ENCODE measurements around the gene INPP4A. TPM values are rescaled to one million over a fixed set of nuclear protein-coding genes. Genes with fewer than 3 reads are reported as not detected.
A peak's percentile ranks its signal among the peaks of the same experiment; 100 is the strongest.

The INPP4A gene
- polyA plus RNA-seq, 1 donor = 12.5 TPM

GRCh38 chr2:98438190-98439133 lies 6.2 kb upstream of the INPP4A start:
- DNase-seq = no peak

DNA sequence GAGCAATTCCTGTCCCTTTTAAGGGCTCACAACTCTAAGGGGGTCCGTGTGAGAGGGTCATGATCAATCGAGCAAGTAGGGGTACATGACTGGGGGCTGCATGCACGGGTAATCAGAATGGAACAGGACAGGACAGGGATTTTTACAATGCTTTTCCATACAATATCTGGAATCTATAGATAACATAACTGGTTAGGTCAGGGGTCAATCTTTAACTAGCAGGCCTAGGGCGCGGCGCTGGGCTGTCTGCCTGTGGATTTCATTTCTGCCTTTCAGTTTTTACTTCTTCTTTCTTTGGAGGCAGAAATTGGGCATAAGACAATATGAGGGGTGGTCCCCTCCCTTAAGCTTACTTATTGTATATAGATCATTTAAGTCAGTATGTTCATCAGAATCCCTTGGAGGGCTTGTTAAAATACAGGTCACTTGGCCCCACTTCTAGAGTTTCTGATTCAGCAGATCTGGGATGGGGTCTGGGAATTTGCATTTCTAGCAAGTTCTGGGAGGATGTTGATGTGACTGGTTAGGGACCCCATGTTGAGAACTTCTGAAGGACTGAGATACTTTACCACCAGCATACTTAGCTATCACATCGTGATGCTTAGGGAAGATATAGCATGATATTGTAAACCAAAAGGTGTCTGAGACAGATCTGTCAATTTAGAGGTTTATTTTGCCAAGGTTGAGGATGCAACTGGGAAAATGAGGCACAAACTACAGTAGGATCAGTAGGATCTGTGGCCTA lies 2.8 kb upstream of the INPP4A start:
- no peak for DNase-seq

DNA sequence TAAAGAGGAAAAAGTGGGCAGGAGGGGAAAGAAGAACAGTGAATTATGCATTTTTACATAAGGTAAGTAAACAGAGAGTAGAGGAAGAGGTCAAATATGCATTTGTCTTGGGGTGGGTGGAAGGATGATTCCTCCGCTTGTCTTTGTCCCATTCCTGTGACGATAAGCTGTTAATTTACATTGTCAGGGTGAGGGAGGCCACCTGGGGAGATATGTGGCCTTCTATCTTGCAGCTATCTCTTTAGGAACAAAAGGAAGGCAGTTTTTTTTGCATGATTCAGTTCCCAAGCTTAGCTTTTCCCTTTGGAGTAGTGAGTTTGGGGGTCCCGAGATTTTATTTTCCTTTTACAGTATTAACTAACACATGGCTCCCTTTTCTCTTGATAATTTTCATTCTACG lies 2.2 kb upstream of the INPP4A start:
- DNase-seq = no peak

DNA sequence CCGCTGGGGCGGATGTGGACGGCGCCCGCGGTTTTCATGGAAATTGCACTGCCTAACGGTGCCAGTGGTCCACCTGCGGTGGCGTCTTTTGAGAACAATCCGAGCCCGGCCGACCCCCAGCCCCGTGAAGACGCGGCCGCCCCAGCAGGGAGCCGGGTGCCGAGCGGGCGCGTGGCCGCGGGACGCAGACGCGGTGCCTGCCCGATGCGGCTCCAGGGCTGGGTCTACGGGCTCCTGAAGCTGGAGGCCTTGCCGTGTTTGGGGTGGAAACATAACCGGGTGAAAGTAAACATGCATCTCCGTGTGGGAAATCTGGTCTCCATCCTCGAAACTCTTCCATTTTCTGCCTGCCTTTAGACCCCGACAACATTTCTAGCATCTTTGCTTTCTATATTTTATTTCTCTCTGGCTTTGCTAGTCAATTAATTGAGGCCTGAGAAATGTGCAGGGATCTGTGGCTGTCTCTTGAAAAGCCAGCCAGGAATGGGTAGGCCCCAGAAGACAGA lies 572 bp downstream of the INPP4A start:
- peak; percentile 19 for DNase-seq

GRCh38 chr2:98445683-98446581 lies 1.3 kb downstream of the INPP4A start:
- no peak for DNase-seq

DNA sequence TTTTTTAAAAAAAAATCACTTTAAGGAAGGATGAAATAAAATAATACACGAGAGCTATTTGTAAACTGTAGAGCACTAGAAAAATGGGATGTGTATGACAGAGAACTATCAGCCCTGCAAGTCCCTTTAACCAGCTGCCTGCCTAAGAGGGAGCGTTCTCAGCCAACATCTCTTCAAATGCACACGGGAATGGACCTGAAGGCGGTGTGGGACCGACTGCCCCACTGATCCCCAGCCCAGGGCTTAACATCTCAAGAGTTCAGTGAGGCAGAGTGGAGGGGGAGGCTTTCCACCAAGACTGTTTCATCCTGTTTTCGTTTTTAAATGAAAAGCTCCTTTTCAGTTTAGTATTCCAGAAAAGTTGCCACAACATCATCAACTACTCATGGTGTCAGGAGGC lies 2.2 kb downstream of the INPP4A start:
- no peak for DNase-seq

- no peak for DNase-seq
These were observed 3.9 kb downstream of the INPP4A start for GRCh38 chr2:98448441-98449145.

GRCh38 chr2:98452396-98453027 lies 7.9 kb downstream of the INPP4A start:
- DNase-seq = no peak

DNA sequence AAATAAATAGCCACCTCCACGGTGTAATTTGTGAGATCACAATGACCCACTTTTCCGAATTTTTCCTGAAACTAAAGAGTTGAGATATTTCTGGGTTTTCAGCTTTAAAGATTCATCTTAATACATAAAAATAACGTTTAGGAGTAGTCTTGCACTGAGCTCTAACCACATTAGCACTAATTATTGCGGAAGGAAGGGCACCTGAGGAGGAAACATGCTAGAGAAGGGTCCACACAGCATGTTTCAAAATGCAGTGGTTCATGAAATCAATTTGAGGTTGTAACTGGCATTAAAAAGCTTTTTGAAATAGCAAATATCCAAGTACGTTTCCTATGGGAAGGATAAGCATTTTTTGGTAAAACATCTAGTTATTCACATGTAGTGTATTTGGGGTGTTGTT lies 8.4 kb downstream of the INPP4A start:
- DNase-seq = no peak

DNA sequence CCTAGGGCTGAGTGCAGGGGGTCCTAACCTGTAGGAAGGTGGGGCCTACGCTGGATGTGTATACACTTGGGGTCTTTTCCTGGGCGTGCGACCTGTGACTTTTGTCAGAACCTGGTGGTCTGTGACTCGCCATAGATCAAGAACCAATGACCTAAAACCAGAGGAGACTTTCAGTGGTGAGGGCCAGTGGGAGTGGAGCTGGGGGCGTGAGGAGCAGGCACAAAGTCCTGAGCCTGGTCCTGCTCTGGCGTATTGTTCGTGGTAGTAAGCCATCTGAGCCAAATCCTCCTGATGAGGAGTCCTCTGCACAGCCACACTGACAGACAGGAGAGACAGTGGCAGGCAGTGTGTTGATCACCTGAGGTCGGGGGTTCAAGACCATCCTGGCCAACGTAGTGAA lies 8.9 kb downstream of the INPP4A start:
- DNase-seq = no peak

DNA sequence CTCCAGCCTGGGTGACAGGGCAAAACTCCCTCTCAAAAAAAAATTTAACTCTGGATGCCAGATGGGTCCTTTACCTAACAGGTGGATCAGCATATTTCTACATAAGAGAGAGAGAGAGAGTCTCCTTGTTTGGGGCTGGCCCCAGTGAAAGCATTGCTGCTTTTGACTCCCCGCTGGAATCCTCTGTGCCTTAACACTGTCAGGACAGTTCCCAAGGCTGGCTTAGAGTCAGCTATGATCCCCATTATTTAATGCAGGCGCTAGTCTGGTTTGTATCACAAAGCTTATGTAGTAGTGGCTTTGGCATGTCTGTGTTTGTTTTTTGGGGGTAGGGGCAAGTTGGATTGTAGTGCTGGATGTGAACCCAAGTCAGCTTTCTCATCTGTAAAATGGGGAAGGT lies 9.4 kb downstream of the INPP4A start:
- DNase-seq = no peak

GRCh38 chr2:98454500-98455235 lies 10.0 kb downstream of the INPP4A start:
- no peak for DNase-seq

DNA sequence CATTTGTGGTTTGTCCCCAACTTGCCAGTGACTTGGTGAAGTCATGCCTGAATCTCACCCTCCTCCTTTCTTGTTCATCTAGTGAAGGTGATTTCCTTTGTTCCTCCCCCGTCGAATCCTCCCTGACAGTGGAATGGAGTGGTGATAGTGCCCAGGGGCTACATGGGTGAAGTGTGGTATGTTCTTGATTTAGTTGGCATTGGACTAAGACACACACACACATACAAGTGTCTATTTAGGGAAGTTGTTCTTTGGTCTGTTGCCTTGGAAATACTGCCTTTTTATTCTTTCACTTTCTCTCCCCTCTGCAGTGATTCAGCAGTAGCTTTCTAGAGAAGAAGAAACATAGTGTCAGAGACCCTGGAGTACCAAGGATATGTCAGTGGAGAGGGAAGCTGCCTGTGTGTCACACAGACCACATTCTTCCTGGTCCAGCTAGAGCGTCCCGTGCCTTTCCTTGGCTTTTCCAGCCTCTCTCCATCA lies 10.9 kb downstream of the INPP4A start:
- DNase-seq = no peak

DNA sequence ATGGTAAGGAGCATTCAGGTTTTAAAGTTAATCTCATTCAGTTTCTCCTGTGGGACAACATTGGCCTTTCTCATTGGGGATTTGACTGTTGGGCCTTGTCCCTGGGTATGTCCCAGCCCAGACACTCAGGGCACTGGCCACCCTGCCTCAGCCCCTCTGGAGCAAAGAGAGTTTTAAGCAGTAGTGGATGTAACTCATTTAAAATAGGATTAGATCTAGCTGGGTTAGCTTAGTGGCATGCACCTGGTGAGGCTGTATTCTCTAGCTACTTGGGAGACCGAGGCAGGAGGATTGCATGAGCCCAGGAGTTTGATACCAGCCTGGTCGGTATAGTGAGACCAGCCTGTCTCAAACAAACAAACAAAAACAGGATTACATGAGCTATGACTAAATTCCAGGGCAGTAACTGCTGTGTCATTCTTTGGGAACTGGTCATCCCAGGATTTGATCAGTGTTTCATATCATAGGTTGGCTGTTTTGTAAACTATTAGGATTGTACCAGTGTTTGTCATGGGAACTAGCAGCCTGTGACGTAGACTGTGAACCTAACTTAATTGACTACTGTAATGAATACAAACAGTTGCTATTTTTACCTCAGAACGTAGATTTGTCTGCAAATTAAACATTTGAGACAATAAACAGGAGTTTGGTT lies 12.5 kb downstream of the INPP4A start:
- DNase-seq = no peak

DNA sequence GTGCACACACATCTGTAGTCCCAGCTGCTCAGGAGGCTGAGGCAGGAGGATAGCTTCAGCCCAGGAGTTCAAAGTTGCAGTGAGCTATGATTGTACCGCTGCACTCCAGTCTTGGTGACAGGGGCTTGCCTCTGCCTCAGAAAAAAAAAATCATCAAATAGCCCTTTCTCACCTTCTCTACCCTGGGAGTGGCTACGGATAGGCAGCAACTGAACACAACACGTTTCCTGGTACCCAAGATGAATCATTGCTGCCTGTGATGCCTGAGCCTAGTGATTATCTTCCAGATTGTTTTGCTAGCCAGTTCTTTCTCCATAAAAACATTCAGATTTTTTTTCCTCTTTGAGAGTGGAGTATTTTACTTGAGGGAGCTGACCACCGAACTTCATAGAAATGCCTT lies 13.5 kb downstream of the INPP4A start:
- DNase-seq = no peak

DNA sequence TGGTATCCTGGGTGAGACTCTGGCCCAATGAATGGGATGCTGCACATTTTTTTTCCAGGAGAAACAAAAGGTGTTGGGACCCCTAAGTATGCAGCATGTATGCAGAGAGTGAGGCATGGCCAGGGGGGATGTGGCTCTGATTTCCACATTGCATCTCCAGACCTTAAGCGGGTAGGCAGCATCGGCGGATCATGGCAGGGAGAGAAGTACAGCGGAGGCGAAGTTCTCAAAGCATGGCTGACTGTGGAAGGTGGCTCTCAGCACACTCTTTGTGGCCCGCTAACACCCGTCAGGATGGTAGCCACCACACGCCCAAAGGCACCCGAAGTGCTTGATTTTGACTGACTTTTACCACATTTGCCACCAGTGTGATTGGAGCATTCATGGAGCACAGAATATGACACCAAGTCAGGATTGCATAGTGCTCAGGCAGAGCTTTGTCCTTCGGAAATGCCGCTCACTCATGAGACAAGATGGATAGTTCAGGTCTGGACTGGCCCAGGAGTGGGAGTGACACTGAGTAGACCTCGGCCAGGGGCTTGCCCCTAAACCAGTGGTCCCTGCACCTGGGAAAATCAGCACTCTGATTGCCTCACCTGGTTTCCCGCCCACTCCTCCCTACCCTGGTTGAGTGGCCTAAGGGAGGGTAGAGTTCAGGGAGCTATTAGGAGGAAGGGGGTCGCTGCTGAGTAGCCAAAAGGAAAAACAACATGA lies 14.2 kb downstream of the INPP4A start:
- DNase-seq = no peak

DNA sequence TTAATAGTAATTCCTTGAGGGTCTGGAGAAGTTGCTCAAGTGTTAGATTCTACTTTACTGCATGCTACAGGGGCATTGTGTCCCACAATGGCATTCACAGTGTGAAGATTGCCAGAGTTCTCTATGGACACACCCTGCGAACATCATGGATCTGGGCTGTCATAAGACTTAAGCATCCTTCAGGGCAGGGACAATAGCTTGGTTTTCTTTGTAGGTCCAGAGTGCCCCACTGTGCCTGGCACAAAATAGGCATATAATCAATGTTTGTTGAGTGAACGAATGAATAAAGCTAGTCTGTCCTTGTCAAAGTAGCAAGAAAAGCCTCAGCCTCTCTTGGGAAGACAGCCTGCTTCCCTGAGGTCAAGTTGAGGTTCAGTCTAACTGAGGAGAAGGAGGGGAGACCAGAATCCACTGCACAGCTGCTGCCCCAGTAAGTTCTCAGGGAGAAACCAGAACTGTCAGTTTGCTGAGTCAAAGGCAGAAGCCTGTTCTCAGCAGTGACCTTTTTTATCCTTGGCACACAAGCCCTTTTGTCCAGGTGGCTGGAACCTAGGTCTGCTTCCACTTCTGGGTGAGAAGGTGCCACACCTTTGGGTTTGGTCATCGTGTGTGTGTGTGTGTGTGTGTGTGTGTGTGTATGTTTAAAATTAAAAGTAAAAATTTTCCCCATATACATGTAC lies 15.0 kb downstream of the INPP4A start:
- no peak for DNase-seq
